Lower leg skin (tissue), 3 donors: ENCODE data around the gene PRICKLE2.

Experiments used
- POLR2A ChIP-seq, 2 donors: fragments of 450-650 bp; IDR thresholded peaks; one replicate each; pipeline ENCODE4 v1.6.1; 2016 to 2017; ENCODE audit warnings: antibody characterized with exemption in 2 of 2, mild to moderate bottlenecking in 1 of 2, moderate library complexity in 1 of 2
- TF ChIP-seq, protein P1 (sequence below), 3 donors: fragments of 450-650 bp; IDR thresholded peaks; one replicate each; pipeline ENCODE4 v1.5.1; 2016; ENCODE audit warnings: antibody characterized with exemption in 3 of 3, mild to moderate bottlenecking in 3 of 3, moderate library complexity in 2 of 3

DNA sequence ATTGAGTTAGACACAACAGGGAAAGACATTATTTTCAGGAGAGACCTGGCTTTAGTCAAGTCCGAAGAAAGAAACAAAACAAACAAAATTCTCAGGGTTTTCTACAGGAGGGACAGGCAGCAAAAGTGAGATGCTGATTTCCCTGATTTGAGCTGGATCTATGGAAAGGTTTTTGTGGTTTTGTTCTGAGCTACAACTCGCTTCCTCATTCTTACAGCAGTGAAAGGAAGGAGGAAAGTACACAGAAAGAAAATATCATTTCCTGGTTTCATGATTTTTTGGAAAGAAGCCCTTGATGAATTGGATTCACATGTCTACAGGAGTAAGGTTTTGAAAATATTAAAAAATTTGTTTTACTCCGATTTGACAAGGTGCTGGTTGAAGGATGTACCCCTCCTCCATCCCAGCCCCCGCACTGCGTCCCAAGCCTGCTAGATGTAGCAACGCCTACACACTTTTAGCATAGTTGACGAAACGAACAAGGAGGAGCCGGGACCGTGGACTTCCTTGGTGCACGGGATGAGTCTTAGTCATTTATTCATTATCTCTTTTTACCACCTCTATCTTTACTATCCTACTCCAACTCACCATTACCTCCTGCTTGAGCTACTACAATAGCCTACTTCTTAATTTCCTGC is 10.8 kb downstream of the PRICKLE2 start:
- TF ChIP-seq POLR2A (IDR thresholded peaks at IDR 0.05) = no peak
- TF ChIP-seq, protein P1, sequence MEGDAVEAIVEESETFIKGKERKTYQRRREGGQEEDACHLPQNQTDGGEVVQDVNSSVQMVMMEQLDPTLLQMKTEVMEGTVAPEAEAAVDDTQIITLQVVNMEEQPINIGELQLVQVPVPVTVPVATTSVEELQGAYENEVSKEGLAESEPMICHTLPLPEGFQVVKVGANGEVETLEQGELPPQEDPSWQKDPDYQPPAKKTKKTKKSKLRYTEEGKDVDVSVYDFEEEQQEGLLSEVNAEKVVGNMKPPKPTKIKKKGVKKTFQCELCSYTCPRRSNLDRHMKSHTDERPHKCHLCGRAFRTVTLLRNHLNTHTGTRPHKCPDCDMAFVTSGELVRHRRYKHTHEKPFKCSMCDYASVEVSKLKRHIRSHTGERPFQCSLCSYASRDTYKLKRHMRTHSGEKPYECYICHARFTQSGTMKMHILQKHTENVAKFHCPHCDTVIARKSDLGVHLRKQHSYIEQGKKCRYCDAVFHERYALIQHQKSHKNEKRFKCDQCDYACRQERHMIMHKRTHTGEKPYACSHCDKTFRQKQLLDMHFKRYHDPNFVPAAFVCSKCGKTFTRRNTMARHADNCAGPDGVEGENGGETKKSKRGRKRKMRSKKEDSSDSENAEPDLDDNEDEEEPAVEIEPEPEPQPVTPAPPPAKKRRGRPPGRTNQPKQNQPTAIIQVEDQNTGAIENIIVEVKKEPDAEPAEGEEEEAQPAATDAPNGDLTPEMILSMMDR (IDR thresholded peaks at IDR 0.05) = no peak
